ENCODE measurements around the gene TRIO.

The TRIO gene

GRCh38 chr5:14525397-14525796 is 382.3 kb downstream of the TRIO start:
- POLR2A ChIA-PET: no interaction called here

GRCh38 chr5:14526493-14526892 is 383.4 kb downstream of the TRIO start:
- TF ChIP-seq KLF17 (tag by site-specific recombination; IDR thresholded peaks at IDR 0.05): no peak
- no peak for TF ChIP-seq PATZ1 (tag by site-specific recombination; IDR thresholded peaks at IDR 0.05)
- no peak for TF ChIP-seq ZNF768 (tag by site-specific recombination; IDR thresholded peaks at IDR 0.05)
- TF ChIP-seq TCF7L2 (IDR thresholded peaks at IDR 0.05; ENCODE audit: borderline replicate concordance, low read depth, low read length): no peak
- TF ChIP-seq ZBTB44 (tag by site-specific recombination; IDR thresholded peaks at IDR 0.05): no peak
- TF ChIP-seq ZBTB10 (tag by site-specific recombination; IDR thresholded peaks at IDR 0.05): no peak
- no peak for TF ChIP-seq ZNF341 (tag by site-specific recombination; IDR thresholded peaks at IDR 0.05; ENCODE audit: low read depth)
- CTCF ChIA-PET: no interaction called here
- POLR2A ChIA-PET: no interaction called here

More at GRCh38 chr5:14525397-14525796, 382.3 kb downstream of the TRIO start:
- CTCF ChIA-PET: no interaction called here
- Histone ChIP-seq H3K9me3 (ENCODE audit: control insufficient read depth, insufficient read depth, low read depth, low read length) (no peaks in the 10 kb centered on the region), H3K36me3 (ENCODE audit: control insufficient read depth in 2 of 2, insufficient read depth in 1 of 2, low read length in 2 of 2) (no peaks in the 10 kb centered on the region), H3K4me3 (ENCODE audit: low read depth, low read length) (no peak overlapping the region), H3K4me1 (ENCODE audit: control insufficient read depth, insufficient read depth, low read length) (no peaks in the 10 kb centered on the region), H3K27ac (ENCODE audit: extremely low read depth, low read depth, low read length) (no peak overlapping the region)
- TF ChIP-seq HOXA7 (CRISPR knock-in tag; IDR thresholded peaks at IDR 0.05; ENCODE audit: borderline replicate concordance) (no peak), ZNF398 (tag by site-specific recombination; IDR thresholded peaks at IDR 0.05) (no peak), SP2 (tag by site-specific recombination; IDR thresholded peaks at IDR 0.05) (no peak), ZNF169 (tag by site-specific recombination; IDR thresholded peaks at IDR 0.05) (no peak), PRDM6 (tag by site-specific recombination; IDR thresholded peaks at IDR 0.05) (no peak), ZNF785 (tag by site-specific recombination; IDR thresholded peaks at IDR 0.05) (no peak), ZNF19 (tag by site-specific recombination; IDR thresholded peaks at IDR 0.05; ENCODE audit: low read depth) (no peak)

More at GRCh38 chr5:14526493-14526892, 383.4 kb downstream of the TRIO start:
- Histone ChIP-seq H3K4me1 (ENCODE audit: control insufficient read depth, insufficient read depth, low read length) (no peaks in the 10 kb centered on the region), H3K36me3 (ENCODE audit: control insufficient read depth in 2 of 2, insufficient read depth in 1 of 2, low read length in 2 of 2) (no peaks in the 10 kb centered on the region), H3K9me3 (ENCODE audit: control insufficient read depth, insufficient read depth, low read depth, low read length) (no peaks in the 10 kb centered on the region), H3K4me3 (ENCODE audit: low read depth, low read length) (no peak overlapping the region), H3K27ac (ENCODE audit: extremely low read depth, low read depth, low read length) (no peak overlapping the region)
